ENCODE data around the gene PSMF1.

DNA sequence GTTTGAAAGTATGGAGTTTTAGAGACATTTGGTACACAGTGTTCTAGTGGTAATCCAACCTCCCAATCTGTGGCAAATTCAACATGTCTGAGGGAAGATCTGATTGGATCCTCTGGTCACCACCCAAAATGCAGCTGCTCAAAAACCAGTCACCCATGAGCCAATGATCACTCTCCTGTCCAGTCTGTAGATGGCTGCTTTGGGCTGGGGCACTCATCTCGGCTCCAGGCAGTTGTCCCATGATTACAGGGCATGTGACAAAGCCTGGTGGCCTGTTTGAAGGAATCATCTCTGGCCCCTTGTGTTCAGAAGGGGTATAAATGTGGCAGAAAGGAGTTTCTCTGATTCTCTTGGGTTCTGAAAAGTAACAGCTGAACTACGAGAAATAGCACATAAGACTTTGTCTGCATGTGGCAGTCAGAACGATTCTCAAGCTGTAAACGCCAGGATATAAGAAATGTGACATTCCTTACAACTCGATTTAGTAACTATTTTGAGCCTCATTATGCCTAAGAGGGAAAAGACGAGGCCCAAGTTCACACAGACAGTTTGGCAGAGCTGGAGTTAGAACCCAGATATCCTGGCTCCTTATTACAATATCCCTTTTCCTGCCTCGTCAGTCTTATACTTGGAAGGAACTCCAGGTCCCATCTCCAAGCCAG, 80.9 kb downstream of the PSMF1 start:
- TF ChIP-seq CTCF (IDR thresholded peaks at IDR 0.05) (no peak), POLR2A (IDR thresholded peaks at IDR 0.05) (no peak)
